Smooth muscle cell (in vitro differentiated cells): Measurements from ENCODE around the gene C11orf98. TPM values are rescaled to one million over a fixed set of nuclear protein-coding genes. Genes with fewer than 3 reads are reported as not detected.
"Not testable (repeated sequence)": the region's sequence is repeated elsewhere in the genome, so short reads cannot be mapped to it uniquely, and the experiment has no call there.

ENCODE experiments used
- DNase-seq: peaks from one replicate; lab custom pipeline; 2025; ENCODE audit not compliant: unreplicated experiment; lab: John Stamatoyannopoulos, UW
- H2AFZ ChIP-seq: fragments of 200-600 bp; sonication (generic); 2 replicates; pipeline ENCODE4 v1.6.0; 2016; ENCODE audit warnings: antibody characterized with exemption, low read depth, mild to moderate bottlenecking
- H3F3A ChIP-seq: fragments of 200-600 bp; sonication (generic); 2 replicates; pipeline ENCODE4 v1.6.0; 2017; ENCODE audit warnings: antibody characterized with exemption, low read depth
- H3K27ac ChIP-seq: fragments of 200-600 bp; sonication (generic); 2 replicates; pipeline ENCODE4 v1.5.1; 2016; ENCODE audit warnings: low read depth, mild to moderate bottlenecking
- H3K27me3 ChIP-seq: fragments of 200-600 bp; sonication (generic); 2 replicates; pipeline ENCODE4 v1.6.1; 2016; ENCODE audit warnings: low read depth, mild to moderate bottlenecking
- H3K36me3 ChIP-seq: fragments of 200-600 bp; sonication (generic); 2 replicates; pipeline ENCODE4 v1.5.1; 2016; ENCODE audit warnings: low read depth
- H3K4me1 ChIP-seq: fragments of 200-600 bp; sonication (generic); 2 replicates; pipeline ENCODE4 v1.5.1; 2016; ENCODE audit warnings: low read depth
- H3K4me2 ChIP-seq: fragments of 200-600 bp; sonication (generic); 2 replicates; pipeline ENCODE4 v1.6.0; 2016; ENCODE audit warnings: mild to moderate bottlenecking
- H3K4me3 ChIP-seq: fragments of 200-600 bp; sonication (generic); 2 replicates; pipeline ENCODE4 v1.5.1; 2016; ENCODE audit warnings: mild to moderate bottlenecking
- H3K79me2 ChIP-seq: fragments of 200-600 bp; sonication (generic); 2 replicates; pipeline ENCODE4 v1.6.0; 2016; ENCODE audit warnings: low read depth, mild to moderate bottlenecking
- H3K9ac ChIP-seq: fragments of 200-600 bp; sonication (generic); 2 replicates; pipeline ENCODE4 v1.6.0; 2016; ENCODE audit warnings: low read depth
- H3K9me3 ChIP-seq: fragments of 200-600 bp; sonication (generic); replicated peaks from 2 replicates; pipeline ENCODE4 v1.5.1; 2016; ENCODE audit warnings: low read depth
- H4K20me1 ChIP-seq: fragments of 200-600 bp; sonication (generic); 2 replicates; pipeline ENCODE4 v1.6.0; 2016; ENCODE audit warnings: low read depth
- WGBS: methylation state at CpG from one replicate; pipeline ENCODE4 v1.1.7; 2016; ENCODE audit warnings: low lambda C conversion rate; 5-methylcytosine and 5-hydroxymethylcytosine counted together
- polyA plus RNA-seq: library from polyadenylated mRNA; unstranded; fragments of >200 nt; fragmentation: Nextera tagmentation; extraction: Ambion mirVana; gene quantifications from 2 replicates; pipeline ENCODE4 v1.2.1, GENCODE V29; 2016
- total RNA-seq: library from RNA; depleted of rRNA; stranded (reverse); fragments of >200 nt; gene quantifications from 2 replicates; pipeline ENCODE4 v1.2.3, GENCODE V29; 2014
- TF ChIP-seq, protein P1 (sequence below): fragments of 200-600 bp; sonication (generic); IDR thresholded peaks from 2 replicates; pipeline ENCODE4 v1.5.1; 2017; ENCODE audit warnings: borderline replicate concordance, mild to moderate bottlenecking, antibody characterized with exemption; ENCODE audit not compliant: insufficient read depth, poor library complexity, severe bottlenecking

C11orf98 gene
- total and polyA plus RNA-seq, 2 experiments from 2014 or later = 68.4 to 101 TPM

DNA sequence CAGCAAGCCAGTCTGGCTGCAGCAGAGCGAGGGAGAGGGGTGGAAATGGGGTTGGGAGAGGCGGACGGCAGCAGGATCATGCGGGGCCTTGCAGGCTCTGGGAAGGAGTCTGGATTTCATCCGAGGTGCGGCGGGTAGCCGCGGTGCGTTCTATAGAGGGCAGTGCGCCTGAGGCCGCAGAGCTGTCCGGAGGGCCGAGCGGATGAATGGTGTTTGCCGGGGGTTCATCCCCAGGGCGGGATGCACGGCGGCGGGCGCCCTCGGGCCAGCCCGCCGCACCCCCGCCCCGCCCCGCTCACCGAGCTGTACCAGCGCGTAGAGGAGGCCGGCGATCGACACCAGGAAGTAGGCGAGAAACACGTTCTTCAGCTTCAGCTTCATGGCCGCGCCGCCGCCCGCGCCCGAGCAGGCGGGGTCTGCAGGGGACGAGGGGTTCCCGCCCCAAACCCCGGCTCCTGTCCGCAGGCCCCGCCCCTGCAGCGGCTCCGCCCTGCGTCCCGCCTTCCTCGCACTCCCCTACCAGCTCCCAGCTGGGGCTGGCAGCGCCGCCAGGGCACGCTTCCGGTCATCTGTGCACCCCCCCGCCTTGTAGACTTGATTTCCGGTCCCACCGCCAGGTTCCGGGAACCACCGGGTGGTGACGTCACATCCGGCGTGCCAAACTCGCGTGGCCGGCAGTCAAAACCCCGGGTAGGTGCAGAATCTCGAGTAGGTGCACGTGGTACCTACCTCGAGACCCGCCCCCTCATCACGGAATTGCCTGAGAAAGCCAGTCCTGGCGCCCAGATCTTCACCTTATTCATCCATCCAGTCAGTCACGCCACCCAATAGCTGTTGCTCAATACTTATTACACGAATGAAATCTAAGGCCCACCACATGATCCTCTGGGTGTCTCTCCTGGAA, 43.2 kb downstream of the C11orf98 start, which contains the start of gene B3GAT3:
B3GAT3 (minus strand) TSS at position 420 of the 904 bp plus-strand sequence; CDS start at position 381, 39 bp downstream.
- peaks cover 13% of the 10 kb centered on the region for H3K79me2 ChIP-seq
- no peak within 1 kb of the TSS for H2AFZ ChIP-seq
- H4K20me1 ChIP-seq = no peaks in the 10 kb centered on the region
- 2% methylated on average over 42 of the region's 77 CpGs for WGBS
- peaks cover 29% of the 10 kb centered on the region for H3F3A ChIP-seq
- peak within 1 kb of the TSS; percentile 92 for H3K27ac ChIP-seq
- H3K9ac ChIP-seq = peak within 1 kb of the TSS; percentile 54
- H3K27me3 ChIP-seq = no peaks in the 10 kb centered on the region
- no peaks in the 10 kb centered on the region for H3K9me3 ChIP-seq
- DNase-seq = peak; percentile 93
- no peaks in the 10 kb centered on the region for H3K36me3 ChIP-seq
- H3K4me3 ChIP-seq = peak within 1 kb of the TSS; percentile 57
- H3K4me1 ChIP-seq = peaks cover 10% of the 10 kb centered on the region
- H3K4me2 ChIP-seq = peak within 1 kb of the TSS; percentile 97
- TF ChIP-seq, protein P1, sequence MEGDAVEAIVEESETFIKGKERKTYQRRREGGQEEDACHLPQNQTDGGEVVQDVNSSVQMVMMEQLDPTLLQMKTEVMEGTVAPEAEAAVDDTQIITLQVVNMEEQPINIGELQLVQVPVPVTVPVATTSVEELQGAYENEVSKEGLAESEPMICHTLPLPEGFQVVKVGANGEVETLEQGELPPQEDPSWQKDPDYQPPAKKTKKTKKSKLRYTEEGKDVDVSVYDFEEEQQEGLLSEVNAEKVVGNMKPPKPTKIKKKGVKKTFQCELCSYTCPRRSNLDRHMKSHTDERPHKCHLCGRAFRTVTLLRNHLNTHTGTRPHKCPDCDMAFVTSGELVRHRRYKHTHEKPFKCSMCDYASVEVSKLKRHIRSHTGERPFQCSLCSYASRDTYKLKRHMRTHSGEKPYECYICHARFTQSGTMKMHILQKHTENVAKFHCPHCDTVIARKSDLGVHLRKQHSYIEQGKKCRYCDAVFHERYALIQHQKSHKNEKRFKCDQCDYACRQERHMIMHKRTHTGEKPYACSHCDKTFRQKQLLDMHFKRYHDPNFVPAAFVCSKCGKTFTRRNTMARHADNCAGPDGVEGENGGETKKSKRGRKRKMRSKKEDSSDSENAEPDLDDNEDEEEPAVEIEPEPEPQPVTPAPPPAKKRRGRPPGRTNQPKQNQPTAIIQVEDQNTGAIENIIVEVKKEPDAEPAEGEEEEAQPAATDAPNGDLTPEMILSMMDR = no peak

DNA sequence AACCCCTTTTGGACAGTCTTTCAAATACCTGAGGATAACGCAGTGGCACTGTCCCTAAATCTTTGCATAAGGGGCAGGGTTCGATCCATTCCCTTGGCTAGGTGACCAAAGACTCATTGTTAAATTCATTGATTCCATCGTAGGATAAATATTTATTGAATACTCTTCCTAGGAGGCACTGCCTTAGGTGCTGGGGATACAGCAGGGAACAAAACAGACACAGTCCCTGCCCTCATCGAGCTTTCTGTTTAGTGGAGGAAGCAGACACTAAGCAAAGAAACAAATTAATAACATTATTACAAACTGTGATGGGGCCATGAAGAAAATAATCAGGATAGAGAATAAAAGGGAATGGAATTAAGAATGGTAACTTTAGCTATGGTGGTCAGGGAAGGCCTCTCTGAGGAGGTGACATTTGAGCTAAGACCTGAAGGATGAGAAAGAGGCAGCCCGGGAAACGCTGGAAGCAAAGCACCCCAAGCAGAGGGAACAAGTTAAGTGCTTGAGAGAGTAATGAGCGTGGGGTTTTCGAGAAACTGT, 43.9 kb downstream of the C11orf98 start:
- Histone ChIP-seq H2AFZ (no peak overlapping the region), H3K4me2 (peak overlapping the region; percentile 97), H3K27me3 (no peaks in the 10 kb centered on the region), H3K9me3 (no peaks in the 10 kb centered on the region), H4K20me1 (no peaks in the 10 kb centered on the region), H3K4me3 (peak overlapping the region; percentile 57), H3K36me3 (no peaks in the 10 kb centered on the region), H3F3A (peaks cover 29% of the 10 kb centered on the region), H3K9ac (peak overlapping the region; percentile 43), H3K79me2 (peaks cover 13% of the 10 kb centered on the region), H3K4me1 (peaks cover 10% of the 10 kb centered on the region), H3K27ac (peak overlapping the region; percentile 92)
- no peak for DNase-seq
- TF ChIP-seq, protein P1 = no peak
- WGBS = 43% methylated on average over 8 of the region's 8 CpGs

DNA sequence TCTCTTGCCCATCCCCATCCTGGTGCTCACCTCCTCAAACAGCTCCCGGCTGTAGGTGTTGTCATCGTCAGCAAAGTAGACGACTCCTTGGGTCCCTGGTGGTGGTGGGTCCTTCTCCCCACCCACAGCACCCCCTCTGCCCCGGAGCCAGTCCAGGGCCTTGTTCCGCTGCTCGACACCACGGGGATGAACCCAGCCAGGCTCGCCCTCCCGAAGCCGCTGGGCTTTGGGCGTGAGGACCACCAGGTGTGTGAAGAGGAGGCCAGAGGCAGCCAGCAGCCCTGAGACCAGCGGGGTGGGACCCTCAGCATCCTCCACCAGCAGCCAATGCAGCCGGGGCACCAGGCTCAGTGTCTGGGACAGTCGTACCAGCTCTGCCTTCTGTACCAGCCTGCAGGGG, 48.1 kb downstream of the C11orf98 start:
- H3K27ac ChIP-seq, H4K20me1 ChIP-seq, H3K9me3 ChIP-seq, H3K4me2 ChIP-seq, H3K4me3 ChIP-seq, H3K36me3 ChIP-seq, H3K4me1 ChIP-seq, H3K27me3 ChIP-seq, H3K9ac ChIP-seq, H2AFZ ChIP-seq, DNase-seq: not testable (repeated sequence)
- Histone ChIP-seq H3K79me2 (peaks cover 13% of the 10 kb centered on the region), H3F3A (peaks cover 23% of the 10 kb centered on the region)
- WGBS = 97% methylated on average over 14 of the region's 14 CpGs

DNA sequence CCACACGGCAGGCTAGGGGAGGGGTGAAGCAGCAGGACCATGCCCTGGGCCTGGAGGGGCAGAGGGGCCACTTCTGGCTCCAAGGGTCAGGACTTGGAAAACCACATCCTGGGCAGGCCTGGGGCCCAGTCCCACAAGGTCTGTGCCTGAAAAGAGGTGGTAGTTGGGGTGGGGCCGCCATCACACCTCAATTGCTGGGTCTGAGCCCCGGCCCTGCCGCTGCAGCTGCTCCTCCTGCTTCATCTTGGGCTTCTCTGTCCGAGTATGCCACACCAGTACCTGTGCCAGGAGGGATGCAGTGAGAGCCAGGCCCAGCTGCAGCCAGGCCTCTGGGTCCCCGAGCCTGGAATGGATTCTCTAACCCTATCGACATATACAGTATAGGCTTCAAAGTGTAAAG, 49.5 kb downstream of the C11orf98 start:
- H3K4me1 ChIP-seq = peaks cover 13% of the 10 kb centered on the region
- no peak overlapping the region for H3K4me2 ChIP-seq
- H4K20me1 ChIP-seq = no peaks in the 10 kb centered on the region
- H3K27me3 ChIP-seq = no peaks in the 10 kb centered on the region
- H3K27ac ChIP-seq = no peak overlapping the region
- no peak overlapping the region for H2AFZ ChIP-seq
- no peaks in the 10 kb centered on the region for H3K36me3 ChIP-seq
- H3K9me3 ChIP-seq = no peaks in the 10 kb centered on the region
- TF ChIP-seq, protein P1 = no peak
- no peak overlapping the region for H3K9ac ChIP-seq
- H3K4me3 ChIP-seq = no peak overlapping the region
- peaks cover 15% of the 10 kb centered on the region for H3K79me2 ChIP-seq
- no peak for DNase-seq
- H3F3A ChIP-seq = peaks cover 13% of the 10 kb centered on the region
- 95% methylated on average over 7 of the region's 7 CpGs for WGBS
